GM23338 (cell line): ENCODE data around the gene MICAL1.

ENCODE experiments used
- CREB1 ChIP-seq: fragments of 250-450 bp; sonication (Bioruptor Pico); IDR thresholded peaks from 2 replicates; pipeline ENCODE4 v1.5.0; 2020; ENCODE audit warnings: low read depth, mild to moderate bottlenecking, moderate library complexity
- CTCF ChIP-seq, 2 experiments: fragments of 200-600 bp in 1 of 2; sonication (generic) in 1 of 2; conservative IDR thresholded peaks; 2 replicates each; pipeline versions ENCODE4 v1.5.1 to v1.6.1; 2016 to 2017; ENCODE audit warnings: antibody characterized with exemption in 2 of 2, low read depth in 2 of 2, mild to moderate bottlenecking in 2 of 2, moderate library complexity in 1 of 2
- ETS1 ChIP-seq: IDR thresholded peaks from 2 replicates; pipeline ENCODE4 v1.6.1; 2016; ENCODE audit warnings: antibody characterized with exemption
- EZH2 ChIP-seq: fragments of 200-600 bp; sonication (generic); IDR thresholded peaks from one replicate; pipeline ENCODE4 v1.8.0; 2017; ENCODE audit warnings: antibody characterized with exemption, mild to moderate bottlenecking, low read depth; ENCODE audit not compliant: unreplicated experiment
- EZH2phosphoT487 ChIP-seq: fragments of 200-600 bp; sonication (generic); IDR thresholded peaks from one replicate; pipeline ENCODE4 v1.8.1; 2018; ENCODE audit warnings: antibody characterized with exemption; ENCODE audit not compliant: unreplicated experiment
- JUNB ChIP-seq: IDR thresholded peaks from one replicate; pipeline ENCODE4 v1.6.1; 2016; ENCODE audit warnings: antibody characterized with exemption; ENCODE audit not compliant: unreplicated experiment
- NANOG ChIP-seq: IDR thresholded peaks from 2 replicates; pipeline ENCODE4 v1.6.1; 2016; ENCODE audit warnings: antibody characterized with exemption, borderline replicate concordance
- POLR2AphosphoS5 ChIP-seq: IDR thresholded peaks from 2 replicates; pipeline ENCODE4 v1.6.1; 2016; ENCODE audit warnings: antibody characterized with exemption, low read depth
- REST ChIP-seq: IDR thresholded peaks from one replicate; pipeline ENCODE4 v1.6.1; 2018; ENCODE audit warnings: antibody characterized with exemption; ENCODE audit not compliant: unreplicated experiment
- STAT1 ChIP-seq: IDR thresholded peaks from one replicate; pipeline ENCODE4 v1.6.1; 2016; ENCODE audit warnings: antibody characterized with exemption; ENCODE audit not compliant: unreplicated experiment
- ZNF114 ChIP-seq: fragments of 250-450 bp; sonication (Bioruptor Pico); IDR thresholded peaks from 2 replicates; pipeline ENCODE4 v1.5.0; 2020; ENCODE audit warnings: mild to moderate bottlenecking, moderate library complexity
- ZNF331 ChIP-seq: fragments of 250-450 bp; sonication (Bioruptor Pico); IDR thresholded peaks from 2 replicates; pipeline ENCODE4 v1.5.0; 2020; ENCODE audit warnings: low read depth, mild to moderate bottlenecking, moderate library complexity
- ZNF462 ChIP-seq: fragments of 250-450 bp; sonication (Bioruptor Pico); IDR thresholded peaks from 2 replicates; pipeline ENCODE4 v1.5.0; 2020; ENCODE audit warnings: mild to moderate bottlenecking, moderate library complexity

GRCh38 chr6:109453156-109453555 lies 2.4 kb downstream of the MICAL1 start:
- TF ChIP-seq CTCF (conservative IDR thresholded peaks at IDR 0.05; ENCODE audit: low read depth in 2 of 2): no peak
- no peak for TF ChIP-seq POLR2AphosphoS5
- TF ChIP-seq JUNB: no peak
- TF ChIP-seq EZH2: no peak
- no peak for TF ChIP-seq ZNF462
- TF ChIP-seq EZH2phosphoT487: no peak
- no peak for TF ChIP-seq ETS1
- TF ChIP-seq CREB1 (CRISPR knock-in tag): no peak
- TF ChIP-seq REST: no peak
- no peak for TF ChIP-seq NANOG
- no peak for TF ChIP-seq STAT1
- TF ChIP-seq ZNF331 (CRISPR knock-in tag): no peak
- no peak for TF ChIP-seq ZNF114 (CRISPR knock-in tag)
